Hindlimb muscle (tissue), 1 donor: Measurements from ENCODE around the gene ETV1. TPM values are rescaled to one million over a fixed set of nuclear protein-coding genes. Genes with fewer than 3 reads are reported as not detected.

Experiments used
- DNase-seq: peaks from one replicate; pipeline ENCODE4 v3.0.0-alpha.2; 2013
- polyA plus RNA-seq: library from polyadenylated mRNA; unstranded; fragments of 120-200 nt; gene quantifications from one replicate; pipeline ENCODE4 v1.2.1, GENCODE V29; 2013; ENCODE audit not compliant: insufficient read length

Gene ETV1
- polyA plus RNA-seq: 11.0 TPM

DNA sequence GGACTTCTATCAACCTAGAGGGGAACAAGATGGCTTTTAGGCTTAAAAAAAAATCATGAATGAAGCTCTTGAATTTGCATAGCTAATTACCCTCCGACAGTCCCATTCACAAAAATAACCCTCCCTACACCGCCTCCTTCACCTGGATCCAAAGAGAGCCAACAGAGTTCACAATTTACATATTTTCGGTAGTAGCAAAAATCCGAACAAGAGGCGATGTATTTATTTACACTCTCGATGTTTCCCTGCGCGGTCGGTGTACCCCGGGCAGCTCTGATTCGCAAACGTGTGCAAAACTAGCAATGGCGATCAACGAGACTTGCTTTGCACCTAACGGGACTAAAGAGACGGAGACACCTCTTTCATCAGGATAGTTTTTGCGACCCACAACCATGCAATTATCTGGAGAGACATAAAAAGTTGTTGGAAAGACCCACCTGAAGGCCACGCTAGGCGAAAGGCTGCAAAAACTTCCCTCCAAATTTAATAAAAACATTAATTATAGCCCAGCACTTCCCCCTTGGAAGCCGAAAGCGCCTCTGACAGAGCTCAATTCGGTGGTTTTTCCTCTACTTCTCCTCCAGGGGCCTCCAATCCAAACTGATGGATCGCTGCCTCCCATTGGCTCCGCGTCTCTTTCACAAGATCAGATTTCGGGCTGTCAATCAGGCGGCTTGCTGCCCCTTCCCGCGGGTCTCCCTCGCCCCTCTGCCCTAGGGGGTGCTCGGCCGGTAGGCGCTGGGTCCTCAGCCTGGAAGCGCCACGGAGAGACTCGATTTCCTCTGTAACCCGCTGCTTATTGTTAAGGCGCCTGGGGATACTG lies at the start of gene ETV1:
TSS of gene ETV1 (minus strand) at position 541 of the 823 bp plus-strand sequence. CDS start 614 bp downstream, outside the sequence.
- DNase-seq: peak; percentile 90

DNA sequence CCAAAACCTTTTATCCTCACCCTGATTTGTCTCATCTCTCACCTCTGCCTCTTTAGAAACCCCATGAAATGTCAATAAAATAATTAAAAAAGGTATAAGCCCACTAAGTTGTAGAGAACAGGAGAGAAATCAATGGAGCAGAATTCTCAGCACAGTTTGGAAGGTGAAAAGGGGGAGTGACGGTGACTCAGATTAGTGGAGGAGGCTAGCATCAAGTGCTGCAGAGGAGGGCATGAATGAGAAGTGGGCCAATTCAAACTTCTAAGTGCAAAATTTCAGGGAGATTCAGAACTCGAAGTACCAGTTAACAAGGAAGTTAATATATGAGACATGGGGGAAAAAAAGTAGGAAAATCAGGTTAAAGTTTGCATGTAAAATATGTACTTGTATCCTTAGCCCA lies 34.9 kb upstream of the ETV1 start:
- no peak for DNase-seq

DNA sequence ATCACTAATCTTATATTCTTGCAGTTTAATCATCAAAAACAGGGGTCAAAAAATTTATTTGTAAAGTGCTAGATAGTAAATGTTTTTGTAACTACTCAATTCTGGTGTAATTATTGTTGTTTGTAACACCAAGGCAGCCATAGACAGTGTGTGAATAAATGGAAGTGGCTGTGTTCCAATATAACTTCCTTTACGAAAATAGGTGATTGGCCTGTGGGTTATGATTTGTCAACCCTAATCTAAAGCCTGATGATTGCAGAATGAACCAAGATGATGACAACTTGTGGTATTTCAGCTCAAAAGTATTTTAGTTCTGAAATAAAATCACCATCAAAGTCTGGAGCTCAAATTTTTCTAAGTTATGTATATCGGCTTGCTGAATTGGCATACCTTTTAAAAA lies 34.4 kb upstream of the ETV1 start:
- DNase-seq: no peak

DNA sequence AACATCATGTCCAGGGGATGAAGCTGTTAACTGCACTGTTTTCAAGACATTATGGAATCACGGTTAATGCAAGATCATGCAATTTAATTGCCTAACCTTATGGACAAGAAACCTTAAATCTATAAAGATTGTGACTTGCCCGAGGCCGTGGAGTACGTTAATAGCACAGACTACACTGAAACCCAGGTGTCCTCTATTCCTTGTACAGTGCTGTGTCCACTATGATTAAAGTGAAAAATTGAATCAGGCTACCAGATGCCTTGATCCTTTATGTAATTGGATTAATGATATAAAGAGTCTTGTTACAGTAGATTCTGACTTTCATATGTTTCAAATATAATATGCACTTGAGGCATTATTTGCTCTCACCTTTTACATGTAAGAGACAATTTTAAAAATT lies 33.9 kb upstream of the ETV1 start:
- DNase-seq: no peak

DNA sequence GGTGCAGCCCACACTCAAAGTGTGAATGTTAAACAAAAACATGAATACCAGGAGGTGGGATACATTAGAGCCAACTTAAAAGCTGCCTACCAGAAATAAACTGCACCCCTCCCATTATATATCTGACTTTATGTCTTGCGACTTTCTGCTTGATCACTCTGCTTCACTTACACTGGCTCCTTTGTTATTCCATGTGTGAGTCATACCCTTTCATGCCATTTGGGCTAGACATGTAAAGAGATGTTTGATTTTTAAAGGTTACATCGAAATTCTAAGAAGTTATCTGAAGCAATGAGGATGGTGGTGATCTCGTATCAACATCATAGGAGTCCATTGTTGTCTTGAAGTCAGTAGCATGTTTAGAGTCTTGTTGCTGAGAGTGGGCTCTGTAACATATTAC lies 31.6 kb upstream of the ETV1 start:
- DNase-seq: no peak

DNA sequence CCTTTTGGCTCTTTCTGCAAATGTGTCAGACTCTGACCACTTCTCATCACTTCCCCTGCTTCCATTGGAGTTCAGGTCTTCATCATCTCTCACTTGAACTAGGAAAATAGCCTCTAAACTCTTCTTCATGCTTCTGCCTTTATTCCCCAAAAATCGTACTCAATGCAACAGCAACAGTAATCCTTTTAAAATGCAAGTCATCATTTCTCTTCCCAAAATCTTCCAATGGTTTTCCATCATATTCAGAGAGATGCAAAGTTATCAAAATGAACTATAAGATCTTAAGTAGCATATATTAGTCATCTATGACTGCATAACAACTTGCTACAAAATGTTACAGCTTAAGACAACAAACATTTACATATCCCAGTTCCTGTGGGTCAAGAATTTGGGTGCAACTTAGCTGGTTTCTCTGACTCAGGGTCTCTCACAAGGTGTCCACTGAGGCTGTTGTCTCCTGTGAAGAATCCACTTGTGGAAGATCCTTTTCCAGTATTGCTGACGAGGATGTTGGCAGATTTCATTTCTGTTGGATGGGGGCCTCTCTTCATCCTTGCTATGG lies 31.0 kb upstream of the ETV1 start:
- no peak for DNase-seq

DNA sequence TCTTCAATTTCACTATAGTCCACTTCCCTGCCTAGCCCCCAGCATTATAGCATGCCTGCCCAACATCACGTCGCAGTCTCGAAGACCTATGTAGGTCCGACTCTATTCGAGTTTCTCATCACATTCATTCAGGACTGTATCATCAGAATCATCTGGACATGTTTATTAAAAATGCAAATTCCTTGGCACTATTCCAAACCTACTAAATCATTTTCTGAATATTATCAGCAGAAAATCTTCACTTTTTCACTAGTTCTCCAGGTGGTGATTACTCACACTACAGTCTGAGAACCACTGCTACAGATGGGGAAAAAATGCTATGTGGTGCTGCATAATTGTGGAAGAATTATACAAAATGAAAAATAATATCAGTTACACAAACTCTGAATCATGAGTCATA lies 29.3 kb upstream of the ETV1 start:
- no peak for DNase-seq

DNA sequence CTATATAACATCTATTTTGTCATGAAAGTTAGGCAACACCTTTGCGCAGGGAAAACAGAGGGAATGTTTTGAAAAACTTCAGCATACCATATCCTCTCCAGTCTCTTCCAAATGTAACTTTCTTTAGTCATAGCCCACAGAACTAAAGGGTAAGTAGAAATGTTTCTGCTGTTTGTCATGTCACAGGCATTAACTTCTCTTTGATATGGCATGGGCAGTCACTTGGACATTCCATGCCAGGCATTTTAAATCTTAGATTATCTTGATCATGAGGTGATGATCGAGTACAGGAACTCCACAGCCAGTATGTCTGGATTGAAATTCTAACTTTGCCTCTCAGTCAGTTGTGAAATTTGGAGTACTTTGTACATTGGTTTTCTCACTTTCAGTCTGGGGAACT lies 27.5 kb upstream of the ETV1 start:
- DNase-seq: no peak

DNA sequence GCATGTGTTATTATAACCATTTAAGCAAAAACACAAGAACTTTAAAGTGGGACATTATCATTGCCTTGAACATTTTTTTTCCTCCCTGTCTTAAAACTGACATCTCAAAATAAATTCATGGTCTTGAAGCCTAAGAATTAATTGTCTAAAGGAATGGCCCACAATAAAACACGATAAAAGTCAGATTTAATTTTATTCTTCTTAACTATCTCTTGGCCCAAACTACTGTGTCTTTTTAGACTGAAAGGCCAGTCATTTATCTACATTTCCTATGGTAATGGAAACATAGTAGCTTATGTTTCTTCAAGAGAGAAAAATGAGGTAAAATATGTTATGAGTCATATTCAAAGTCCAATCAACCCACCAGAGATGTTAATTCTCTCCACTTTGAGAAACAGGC lies 24.4 kb upstream of the ETV1 start:
- no peak for DNase-seq

DNA sequence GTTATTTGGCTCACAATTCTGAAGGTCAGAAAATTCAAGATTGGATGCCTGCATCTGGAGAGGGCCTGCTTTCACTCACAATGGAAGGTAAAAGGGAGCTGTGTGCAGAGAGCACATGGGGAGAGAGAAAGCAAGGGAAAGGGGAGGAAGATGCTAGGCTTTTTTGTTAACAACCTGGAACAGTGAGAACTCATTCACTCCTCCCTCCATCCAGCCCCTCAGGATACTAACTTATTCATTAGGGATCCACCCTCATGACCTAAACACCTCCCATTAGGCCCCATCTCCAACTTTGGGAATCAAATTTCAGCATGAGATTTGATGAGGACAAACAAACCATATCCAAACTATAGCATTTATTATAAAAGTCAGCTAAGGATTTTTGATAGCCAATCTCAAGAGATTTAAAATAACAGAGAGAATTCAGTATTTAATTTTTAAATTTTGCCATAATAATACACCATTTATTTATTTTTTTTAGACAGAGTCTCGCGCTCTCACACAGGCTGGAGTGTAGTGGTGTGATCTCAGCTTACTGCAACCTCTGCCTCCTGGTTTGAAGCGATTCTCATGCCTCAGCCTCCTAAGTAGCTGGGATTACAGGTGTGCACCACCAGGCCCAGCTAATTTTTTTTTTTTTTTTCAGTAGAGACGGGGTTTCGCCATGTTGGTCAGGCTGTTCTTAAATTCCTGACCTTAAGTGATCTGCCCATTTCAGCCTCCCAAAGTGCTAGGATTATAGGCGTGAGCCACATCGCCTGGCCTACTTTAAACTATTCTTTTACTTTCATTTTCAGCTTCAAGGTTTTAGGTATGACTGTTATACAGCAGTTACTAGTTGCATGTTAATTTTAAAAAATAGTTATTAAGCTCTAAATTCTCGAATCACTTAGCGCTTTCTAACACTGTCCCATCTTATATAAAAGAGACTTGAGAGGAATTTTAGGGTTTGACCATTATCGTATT lies 20.3 kb upstream of the ETV1 start:
- no peak for DNase-seq

DNA sequence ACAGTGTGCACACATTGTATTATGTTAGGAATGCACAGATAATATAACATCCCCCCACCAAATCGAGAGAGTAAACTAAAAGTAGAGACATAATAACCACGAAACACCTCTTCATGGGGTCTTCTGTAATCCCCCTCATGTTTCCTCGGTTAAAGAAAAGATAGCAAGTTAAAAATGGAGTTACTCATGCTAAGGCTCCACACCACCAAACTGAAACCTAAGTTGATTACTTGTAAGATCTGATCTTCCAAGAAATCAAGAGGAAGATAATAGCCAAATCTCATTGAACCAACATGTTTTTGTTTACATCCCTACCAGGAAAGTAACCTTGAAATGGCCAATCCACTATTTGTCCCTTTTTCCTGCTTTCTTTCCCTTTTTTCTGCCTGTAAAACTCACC lies 11.7 kb upstream of the ETV1 start:
- DNase-seq: no peak

DNA sequence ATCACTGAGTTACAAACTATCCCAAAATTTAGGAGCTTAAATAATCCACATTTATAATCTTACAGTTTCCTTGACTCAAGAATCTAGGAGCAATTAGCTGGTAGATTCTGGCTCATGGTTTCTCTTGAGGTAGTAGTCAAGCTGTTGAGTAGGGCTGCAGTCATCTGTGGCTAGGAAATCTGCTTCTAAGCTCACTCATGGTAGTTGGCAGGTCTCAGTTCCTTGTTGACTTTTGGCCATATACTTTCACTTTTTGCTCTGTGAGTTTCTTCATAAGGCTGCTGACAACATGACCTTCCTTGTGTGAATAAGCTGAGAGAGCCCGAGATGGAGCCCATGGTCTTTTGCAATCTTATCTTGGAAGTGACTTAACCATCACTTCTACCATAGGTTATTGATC lies 10.8 kb upstream of the ETV1 start:
- no peak for DNase-seq

DNA sequence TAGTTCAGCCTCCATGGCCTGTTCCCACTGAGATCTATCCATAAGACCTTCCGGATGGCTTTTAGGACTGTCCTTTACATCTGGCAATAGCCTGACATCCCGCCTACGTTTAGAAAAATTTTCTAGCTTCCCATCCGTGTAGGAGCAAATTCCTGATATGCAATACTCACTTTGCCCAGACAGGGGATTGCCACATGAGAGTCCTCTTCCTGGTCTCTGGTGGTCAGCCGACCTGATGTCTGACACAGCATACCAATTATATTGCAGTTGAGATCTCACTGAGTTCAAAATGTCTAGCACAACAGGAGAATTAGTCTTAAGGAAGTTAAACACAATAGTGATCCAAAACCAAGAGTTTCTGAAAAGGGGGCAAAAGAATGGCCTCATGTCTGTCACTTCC lies 9.4 kb upstream of the ETV1 start:
- DNase-seq: no peak

DNA sequence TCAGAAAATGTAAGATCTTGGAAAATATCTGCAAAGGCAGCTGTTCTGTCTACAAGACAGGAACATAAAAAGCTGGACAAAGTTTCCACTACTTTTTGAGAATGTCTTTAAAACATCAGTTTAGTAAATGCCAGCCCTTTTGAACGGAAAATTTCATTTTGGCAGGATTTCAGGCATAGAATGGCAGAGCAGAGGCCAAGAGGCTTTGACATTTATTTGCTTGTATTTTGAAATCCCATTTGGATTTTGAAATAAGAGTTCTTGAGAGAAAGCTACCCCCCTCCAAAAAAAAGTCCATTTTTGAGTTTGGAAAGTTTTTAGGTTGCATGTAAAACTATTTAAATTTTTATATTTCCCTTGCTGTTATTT lies 3.1 kb upstream of the ETV1 start:
- peak; percentile 51 for DNase-seq

DNA sequence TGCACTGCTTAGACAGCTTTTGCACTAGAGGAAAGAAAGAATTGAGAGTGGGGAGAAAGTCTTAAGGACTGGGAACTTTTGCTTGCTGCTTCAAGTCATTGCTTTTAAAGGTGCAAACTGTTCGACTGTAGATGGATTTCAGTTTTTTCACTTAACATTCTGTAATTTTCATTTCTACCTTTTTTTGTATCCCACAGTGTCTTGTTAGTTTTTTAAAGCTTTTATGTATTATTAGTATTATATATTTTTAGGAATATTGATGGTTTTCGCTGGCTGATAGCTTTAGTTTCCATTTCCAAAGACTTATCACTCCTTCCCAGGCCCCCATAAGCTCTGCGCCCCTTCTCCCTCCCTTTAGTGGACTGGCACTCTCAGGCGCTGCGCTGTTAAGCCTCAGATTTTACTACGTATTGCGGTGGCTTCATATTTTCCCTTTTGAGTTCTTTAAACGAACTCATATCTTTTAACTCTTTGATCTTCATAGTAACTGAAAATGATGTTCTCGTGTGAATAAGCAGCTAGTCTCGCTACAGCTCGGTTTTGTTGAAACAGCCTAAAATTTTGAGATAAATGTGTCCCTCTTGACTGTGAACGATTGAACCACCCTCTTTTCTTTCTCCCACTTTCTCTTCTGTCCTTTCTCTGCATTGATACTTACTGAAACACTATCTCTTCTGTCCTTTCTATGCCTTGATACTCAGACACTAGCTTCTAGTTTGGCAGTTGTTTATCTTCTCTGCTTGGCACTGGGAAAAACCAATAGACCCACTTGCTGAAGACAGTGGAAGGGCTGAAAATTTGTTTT lies 2.5 kb upstream of the ETV1 start:
- peak; percentile 38 for DNase-seq

DNA sequence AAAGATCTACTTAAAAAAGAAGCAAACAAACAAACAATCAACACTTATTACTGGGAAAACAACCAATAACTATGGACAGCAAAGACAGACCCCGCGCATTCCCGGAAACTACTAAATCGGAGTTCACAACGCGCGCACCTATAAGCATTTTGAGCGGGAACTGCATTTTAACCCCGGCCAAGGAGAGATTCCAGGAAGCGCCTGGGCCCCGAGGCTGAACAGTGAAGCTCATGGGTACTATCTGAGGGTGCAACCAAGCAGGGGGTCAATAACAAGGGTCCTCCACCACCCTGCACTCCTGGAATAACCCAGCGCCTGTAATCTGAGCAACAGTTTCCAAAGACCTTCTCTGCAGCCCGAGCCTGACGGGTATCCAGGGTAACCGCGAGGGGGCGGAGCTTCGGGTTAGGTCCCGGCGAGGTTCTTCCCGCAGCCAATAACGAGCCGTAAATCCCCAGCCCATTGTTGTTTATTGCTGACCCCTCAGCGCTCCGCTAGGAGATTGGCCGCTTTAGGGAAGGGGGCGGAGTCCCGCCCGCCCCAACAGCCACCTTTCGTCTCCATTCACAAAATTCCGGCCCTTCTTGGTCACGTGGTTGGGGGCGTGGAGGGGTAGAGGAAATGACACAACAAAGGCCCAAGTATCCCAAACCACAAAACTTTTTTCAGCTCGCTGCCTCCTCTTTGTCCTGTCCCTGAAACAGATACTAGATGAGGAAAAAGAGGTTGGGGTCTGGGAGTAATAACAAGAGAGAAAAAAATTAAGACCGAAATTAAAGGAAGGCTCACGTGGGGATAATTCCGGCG lies 1.7 kb upstream of the ETV1 start:
- peak; percentile 98 for DNase-seq

DNA sequence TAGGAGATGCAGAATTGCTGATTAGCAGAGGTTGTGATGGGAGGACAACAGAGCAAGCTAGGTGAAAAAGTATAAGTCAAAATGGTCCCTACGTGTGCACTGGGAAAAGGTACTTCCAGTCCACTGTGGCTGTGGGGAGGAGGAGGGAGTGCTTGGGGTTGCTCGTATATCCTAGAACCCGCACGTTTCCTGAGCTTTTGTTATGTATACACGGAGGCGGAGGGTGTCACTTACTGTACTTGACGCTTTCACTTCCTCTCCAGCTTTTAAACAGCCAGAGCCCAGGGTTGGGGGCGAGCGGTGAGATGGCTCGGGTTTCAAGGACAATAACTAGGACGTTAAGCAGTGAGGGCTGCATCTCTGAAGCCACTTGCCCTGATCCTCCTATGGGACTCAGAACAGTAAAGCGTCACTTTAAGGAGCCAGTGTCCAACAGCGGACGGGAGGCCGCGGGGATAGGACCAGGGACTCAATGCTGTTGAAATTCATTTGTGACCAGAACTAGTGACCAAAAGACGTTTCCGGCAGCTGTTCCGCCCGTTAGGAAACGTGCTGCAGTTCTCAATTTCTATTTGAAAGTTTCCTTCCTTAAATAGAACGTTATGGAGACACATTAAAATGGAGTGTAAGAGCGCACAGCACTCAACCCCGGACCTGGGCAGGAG lies 985 bp upstream of the ETV1 start:
- peak; percentile 78 for DNase-seq

DNA sequence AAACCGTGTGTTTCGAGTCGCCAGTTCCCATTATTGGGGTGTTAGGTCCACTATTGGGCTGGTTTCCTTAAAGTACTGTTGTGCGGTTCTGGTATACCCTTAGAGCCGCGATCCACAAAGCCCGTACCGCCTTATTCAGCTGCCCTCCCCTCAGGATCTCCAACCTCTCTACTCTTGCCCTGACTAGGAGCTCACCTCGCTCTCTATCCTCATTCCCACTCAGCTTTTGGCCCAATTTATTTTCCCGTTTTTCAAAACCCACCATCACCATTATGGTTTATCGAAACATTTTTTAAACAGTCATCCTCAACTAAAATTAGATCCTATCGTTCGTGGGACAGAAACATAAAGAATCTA lies 461 bp upstream of the ETV1 start:
- no peak for DNase-seq

DNA sequence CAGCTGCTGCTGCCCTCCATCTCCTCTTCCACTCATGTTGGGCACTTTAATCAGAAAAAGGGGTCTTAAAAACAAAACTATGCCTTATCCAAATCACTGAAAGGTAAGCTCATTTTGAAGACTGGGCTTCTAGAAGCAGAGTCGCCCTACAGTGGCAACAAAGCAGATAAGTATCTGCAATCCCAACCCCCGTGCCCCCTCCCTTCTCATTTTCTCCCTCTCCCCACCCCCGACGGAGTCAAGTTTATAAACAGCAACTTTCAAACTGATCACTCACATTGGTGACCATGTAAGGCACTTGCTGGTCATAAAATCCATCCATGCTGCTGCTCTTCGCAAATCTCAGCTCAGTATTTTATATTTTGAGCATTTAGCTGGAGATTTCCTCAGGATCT lies 738 bp downstream of the ETV1 start:
- peak; percentile 58 for DNase-seq

DNA sequence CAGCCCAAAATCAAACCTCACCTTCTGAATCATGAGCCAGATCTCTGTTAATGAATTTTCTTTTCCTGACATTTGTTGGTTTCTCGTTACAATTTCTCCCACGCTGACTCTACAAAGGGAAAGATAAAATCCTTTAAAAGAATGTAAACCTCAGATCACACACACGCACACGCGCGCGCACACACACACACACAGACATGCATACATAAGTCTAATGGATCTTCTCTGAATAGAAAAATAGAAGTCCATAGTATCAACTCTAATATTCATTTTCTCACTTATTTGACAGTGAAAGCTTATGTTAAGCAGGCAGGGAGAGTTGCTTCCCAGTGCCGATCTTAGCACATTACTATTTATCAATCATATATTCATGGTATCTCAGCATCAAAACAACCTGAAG lies 1.4 kb downstream of the ETV1 start:
- peak; percentile 47 for DNase-seq

DNA sequence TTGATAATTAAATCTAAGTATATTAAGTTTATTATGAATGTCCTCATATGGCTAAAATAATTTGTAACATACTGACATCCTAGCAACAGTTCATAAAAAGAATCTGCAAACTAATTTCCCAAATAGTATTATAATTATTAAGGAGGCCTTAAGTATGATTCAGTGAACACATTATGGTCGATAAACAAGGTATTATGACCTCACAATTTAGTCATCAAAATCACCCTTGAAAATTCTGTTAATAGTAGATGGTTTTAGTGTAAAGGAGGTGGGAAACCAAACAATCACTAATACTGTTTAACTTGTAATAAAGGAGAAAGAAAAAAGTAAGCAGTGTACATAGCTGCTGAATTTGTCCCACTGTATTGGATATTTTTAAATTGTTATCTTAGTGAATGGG lies 2.1 kb downstream of the ETV1 start:
- DNase-seq: no peak
